PC-9 (cell line): Measurements from ENCODE around the gene SND1. TPM values are rescaled to one million over a fixed set of nuclear protein-coding genes. Genes with fewer than 3 reads are reported as not detected.

Experiments used
- BruUV-seq: library from RNA; stranded (reverse); fragments of 400-500 nt; replicated peaks from 2 replicates; lab custom pipeline; 2021; lab: Mats Ljungman, UMichigan
- CTCF ChIA-PET: fragments of 300-600 bp; sonication (Branson Sonifier 250); formaldehyde crosslinking; loops from one replicate; lab custom pipeline; 2022; ENCODE audit warnings: antibody characterized with exemption; lab: Charles Lee
- POLR2A ChIA-PET: fragments of 300-600 bp; sonication (Branson Sonifier 250); formaldehyde crosslinking; loops from one replicate; lab custom pipeline; 2022; ENCODE audit warnings: antibody characterized with exemption; ENCODE audit not compliant: unreplicated experiment; lab: Charles Lee
- DNase-seq, 2 experiments: peaks; one replicate each; pipeline versions ENCODE4 v3.0.0 to v3.0.0-alpha.2; 2015 to 2022; ENCODE audit warnings: mixed read lengths in 1 of 2
- H2AFZ ChIP-seq: fragments of 200-600 bp; sonication (generic); 2 replicates; pipeline ENCODE4 v1.8.1; 2017; ENCODE audit warnings: antibody characterized with exemption
- H3F3A ChIP-seq: fragments of 200-600 bp; sonication (generic); 2 replicates; pipeline ENCODE4 v1.8.1; 2017; ENCODE audit warnings: antibody characterized with exemption, mild to moderate bottlenecking, low read depth; ENCODE audit not compliant: insufficient read depth
- H3K27ac ChIP-seq: fragments of 200-600 bp; sonication (generic); 2 replicates; pipeline ENCODE4 v1.6.1; 2016; ENCODE audit warnings: mixed run types
- H3K27me3 ChIP-seq: fragments of 200-600 bp; sonication (generic); 2 replicates; pipeline ENCODE4 v1.6.1; 2016; ENCODE audit warnings: low read depth, mixed run types; ENCODE audit not compliant: insufficient read depth
- H3K36me3 ChIP-seq: fragments of 200-600 bp; sonication (generic); 2 replicates; pipeline ENCODE4 v1.6.1; 2016; ENCODE audit warnings: low read depth, mixed run types
- H3K4me1 ChIP-seq: fragments of 200-600 bp; sonication (generic); replicated peaks from 2 replicates; pipeline ENCODE4 v1.6.1; 2016; ENCODE audit warnings: mixed run types; ENCODE audit not compliant: insufficient read depth
- H3K4me2 ChIP-seq: fragments of 200-600 bp; sonication (generic); 2 replicates; pipeline ENCODE4 v1.6.1; 2017; ENCODE audit warnings: mixed run types
- H3K4me3 ChIP-seq: fragments of 200-600 bp; sonication (generic); 2 replicates; pipeline ENCODE4 v1.6.1; 2016; ENCODE audit warnings: mixed run types
- H3K79me2 ChIP-seq: fragments of 200-600 bp; sonication (generic); 2 replicates; pipeline ENCODE4 v1.6.1; 2017; ENCODE audit warnings: low read depth, mixed run types
- H3K9me2 ChIP-seq: fragments of 200-600 bp; sonication (generic); 2 replicates; pipeline ENCODE4 v1.8.1; 2017; ENCODE audit warnings: mild to moderate bottlenecking; ENCODE audit not compliant: insufficient read depth
- H3K9me3 ChIP-seq: fragments of 200-600 bp; sonication (generic); 2 replicates; pipeline ENCODE4 v1.8.1; 2016; ENCODE audit warnings: low read depth; ENCODE audit not compliant: insufficient read depth
- H4K20me1 ChIP-seq: fragments of 200-600 bp; sonication (generic); 2 replicates; pipeline ENCODE4 v1.8.1; 2017; ENCODE audit not compliant: insufficient read depth
- CTCF ChIP-seq: fragments of 200-600 bp; sonication (generic); conservative IDR thresholded peaks from 2 replicates; pipeline ENCODE4 v1.6.1; 2017; ENCODE audit warnings: mixed run types, antibody characterized with exemption, mild to moderate bottlenecking, moderate library complexity
- EZH2 ChIP-seq: fragments of 200-600 bp; sonication (generic); IDR thresholded peaks from 2 replicates; pipeline ENCODE4 v1.8.0; 2017; ENCODE audit warnings: antibody characterized with exemption, low read depth
- intact Hi-C: fragments of 100-400 bp; cut with micrococcal nuclease; formaldehyde crosslinking; loops from one replicate; pipeline ENCODE4 v1.10.0; 2022; ENCODE audit not compliant: unreplicated experiment
- total RNA-seq: library from RNA; stranded (reverse); gene quantifications from 2 replicates; pipeline ENCODE4 v1.2.3, GENCODE V29; 2021

SND1 gene
- total RNA-seq, 1 experiment from 2014 or later = 273 TPM

- intact Hi-C loops = no loop called here
- ChIA-PET CTCF (no interaction called here), POLR2A (interaction anchor here (0.6 kb wide), 1 partner anchor 37 kb away, joined by 3 read pairs; no protein-coding TSS in a partner anchor)
- Histone ChIP-seq H2AFZ (no peak overlapping the region), H3K36me3 (no peaks in the 10 kb centered on the region), H3K4me3 (no peak overlapping the region), H3K27ac (no peak overlapping the region), H3K9me3 (no peaks in the 10 kb centered on the region), H3K79me2 (no peaks in the 10 kb centered on the region), H3K4me2 (no peak overlapping the region), H3F3A (no peaks in the 10 kb centered on the region), H4K20me1 (no peaks in the 10 kb centered on the region), H3K9me2 (no peaks in the 10 kb centered on the region), H3K4me1 (no peaks in the 10 kb centered on the region), H3K27me3 (no peaks in the 10 kb centered on the region)
- TF ChIP-seq CTCF (no peak), EZH2 (no peak)
- BruUV-seq = no TSS peak
- no peak for DNase-seq
These were observed 423.5 kb downstream of the SND1 start for GRCh38 chr7:128075242-128076095.

GRCh38 chr7:128076196-128076795, 424.3 kb downstream of the SND1 start:
- TF ChIP-seq EZH2 (no peak), CTCF (no peak)

GRCh38 chr7:128076796-128077271, 424.8 kb downstream of the SND1 start:
- BruUV-seq = no TSS peak
- Histone ChIP-seq H4K20me1 (no peaks in the 10 kb centered on the region), H3K4me3 (no peak overlapping the region), H3F3A (no peaks in the 10 kb centered on the region), H3K9me2 (no peaks in the 10 kb centered on the region), H3K9me3 (no peaks in the 10 kb centered on the region), H2AFZ (no peak overlapping the region), H3K27ac (no peak overlapping the region), H3K4me1 (no peaks in the 10 kb centered on the region), H3K36me3 (no peaks in the 10 kb centered on the region), H3K4me2 (no peak overlapping the region), H3K27me3 (no peaks in the 10 kb centered on the region), H3K79me2 (no peaks in the 10 kb centered on the region)
- ChIA-PET CTCF (no interaction called here), POLR2A (no interaction called here)
- intact Hi-C loops = no loop called here
- TF ChIP-seq EZH2 (no peak), CTCF (no peak)
- peak in 1 of 2 experiments; percentile 23 for DNase-seq

More at GRCh38 chr7:128076196-128076795, 424.3 kb downstream of the SND1 start:
- Histone ChIP-seq H3K36me3 (no peaks in the 10 kb centered on the region), H2AFZ (no peak overlapping the region), H3K9me2 (no peaks in the 10 kb centered on the region), H3K4me3 (no peak overlapping the region), H3F3A (no peaks in the 10 kb centered on the region), H3K4me2 (no peak overlapping the region), H3K9me3 (no peaks in the 10 kb centered on the region), H3K79me2 (no peaks in the 10 kb centered on the region), H3K27ac (no peak overlapping the region), H4K20me1 (no peaks in the 10 kb centered on the region), H3K4me1 (no peaks in the 10 kb centered on the region), H3K27me3 (no peaks in the 10 kb centered on the region)
- no peak for DNase-seq
- CTCF ChIA-PET = no interaction called here
- BruUV-seq = no TSS peak
- intact Hi-C loops = no loop called here
- POLR2A ChIA-PET = no interaction called here
